ENCODE data around the gene SWSAP1. TPM values are rescaled to one million over a fixed set of nuclear protein-coding genes. Genes with fewer than 3 reads are reported as not detected.

SWSAP1 gene
- total RNA-seq, 1 experiment from 2014 or later, result 3.0 TPM

DNA sequence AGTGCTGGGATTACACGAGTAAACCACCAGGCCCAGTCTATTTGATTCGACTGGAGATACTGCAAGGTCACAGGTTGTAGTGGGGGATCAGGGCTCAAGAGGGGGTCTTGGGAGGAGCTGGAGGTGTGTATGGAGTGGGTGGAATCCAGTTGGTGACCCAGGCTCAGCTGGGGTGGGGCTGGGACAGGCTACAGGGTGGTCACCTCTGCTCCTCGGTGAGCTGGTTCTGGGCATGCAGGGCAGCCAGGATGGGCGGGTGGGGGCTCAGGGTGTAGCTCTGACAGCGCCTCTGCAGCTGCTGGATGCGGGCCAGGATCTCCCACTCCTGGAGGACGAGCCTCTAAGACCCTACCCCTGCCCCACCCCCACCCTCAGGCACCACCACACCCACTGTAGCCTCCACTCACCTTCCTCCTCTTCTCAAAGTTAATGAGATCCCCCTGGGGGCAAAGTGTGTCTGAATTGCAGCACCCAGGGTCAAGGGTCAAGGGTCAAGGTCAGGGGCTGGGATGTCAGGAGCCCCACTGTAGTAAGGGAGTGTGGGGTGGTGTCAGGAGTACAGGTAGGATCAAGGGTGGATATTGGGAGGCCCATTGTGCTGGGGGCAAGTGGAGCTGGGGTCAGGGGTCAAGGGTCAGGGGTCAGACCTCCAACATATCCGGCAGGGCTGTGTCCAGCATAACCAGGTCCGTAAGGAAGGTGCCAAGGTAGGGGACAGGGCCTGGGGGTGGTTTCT, 27.5 kb downstream of the SWSAP1 start:
- no peaks in the 10 kb centered on the region for H3K27me3 Mint-ChIP-seq (ENCODE audit: low read depth)
- H3K9me3 Mint-ChIP-seq, result no peaks in the 10 kb centered on the region
- DNase-seq (ENCODE audit: low spot score) (no peak), ATAC-seq (no peak)
- no peaks in the 10 kb centered on the region for H3K4me1 Mint-ChIP-seq
- POLR2A ChIA-PET, result interaction anchor here (1.1 kb wide), 1 partner anchor 20 kb away, joined by 4 read pairs; no protein-coding TSS in a partner anchor
- CTCF ChIA-PET, result interaction anchor here (1.1 to 2.4 kb wide), 4 partner anchors 11 to 21 kb away, joined by 3 to 10 read pairs (median 6); no protein-coding TSS in a partner anchor
- H3K36me3 Mint-ChIP-seq, result peaks cover 40% of the 10 kb centered on the region
- TF ChIP-seq SMAD4 (CRISPR knock-in tag; IDR thresholded peaks at IDR 0.05), result no peak
- TF ChIP-seq ESRRA (CRISPR knock-in tag; IDR thresholded peaks at IDR 0.05; ENCODE audit: borderline replicate concordance), result no peak
- TF ChIP-seq EMX1 (CRISPR knock-in tag; IDR thresholded peaks at IDR 0.05), result no peak
- no peak for TF ChIP-seq HMGA2 (CRISPR knock-in tag; IDR thresholded peaks at IDR 0.05)
- TF ChIP-seq SMAD3 (CRISPR knock-in tag; IDR thresholded peaks at IDR 0.05; ENCODE audit: borderline replicate concordance), result no peak
- TF ChIP-seq, protein P1, sequence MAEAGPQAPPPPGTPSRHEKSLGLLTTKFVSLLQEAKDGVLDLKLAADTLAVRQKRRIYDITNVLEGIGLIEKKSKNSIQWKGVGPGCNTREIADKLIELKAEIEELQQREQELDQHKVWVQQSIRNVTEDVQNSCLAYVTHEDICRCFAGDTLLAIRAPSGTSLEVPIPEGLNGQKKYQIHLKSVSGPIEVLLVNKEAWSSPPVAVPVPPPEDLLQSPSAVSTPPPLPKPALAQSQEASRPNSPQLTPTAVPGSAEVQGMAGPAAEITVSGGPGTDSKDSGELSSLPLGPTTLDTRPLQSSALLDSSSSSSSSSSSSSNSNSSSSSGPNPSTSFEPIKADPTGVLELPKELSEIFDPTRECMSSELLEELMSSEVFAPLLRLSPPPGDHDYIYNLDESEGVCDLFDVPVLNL (CRISPR knock-in tag; IDR thresholded peaks at IDR 0.05; ENCODE audit: borderline replicate concordance, low read depth), result no peak
- no peak for TF ChIP-seq JUN (CRISPR knock-in tag; IDR thresholded peaks at IDR 0.05)
- TF ChIP-seq, protein P2, sequence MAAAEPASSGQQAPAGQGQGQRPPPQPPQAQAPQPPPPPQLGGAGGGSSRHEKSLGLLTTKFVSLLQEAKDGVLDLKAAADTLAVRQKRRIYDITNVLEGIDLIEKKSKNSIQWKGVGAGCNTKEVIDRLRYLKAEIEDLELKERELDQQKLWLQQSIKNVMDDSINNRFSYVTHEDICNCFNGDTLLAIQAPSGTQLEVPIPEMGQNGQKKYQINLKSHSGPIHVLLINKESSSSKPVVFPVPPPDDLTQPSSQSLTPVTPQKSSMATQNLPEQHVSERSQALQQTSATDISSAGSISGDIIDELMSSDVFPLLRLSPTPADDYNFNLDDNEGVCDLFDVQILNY (CRISPR knock-in tag; IDR thresholded peaks at IDR 0.05), result no peak
- TF ChIP-seq GABPB1 (CRISPR knock-in tag; IDR thresholded peaks at IDR 0.05), result no peak
- no peak for TF ChIP-seq NR2C2 (CRISPR knock-in tag; IDR thresholded peaks at IDR 0.05)
- no peak for TF ChIP-seq ZNF396 (CRISPR knock-in tag; IDR thresholded peaks at IDR 0.05; ENCODE audit: borderline replicate concordance)
- TF ChIP-seq, protein P3, sequence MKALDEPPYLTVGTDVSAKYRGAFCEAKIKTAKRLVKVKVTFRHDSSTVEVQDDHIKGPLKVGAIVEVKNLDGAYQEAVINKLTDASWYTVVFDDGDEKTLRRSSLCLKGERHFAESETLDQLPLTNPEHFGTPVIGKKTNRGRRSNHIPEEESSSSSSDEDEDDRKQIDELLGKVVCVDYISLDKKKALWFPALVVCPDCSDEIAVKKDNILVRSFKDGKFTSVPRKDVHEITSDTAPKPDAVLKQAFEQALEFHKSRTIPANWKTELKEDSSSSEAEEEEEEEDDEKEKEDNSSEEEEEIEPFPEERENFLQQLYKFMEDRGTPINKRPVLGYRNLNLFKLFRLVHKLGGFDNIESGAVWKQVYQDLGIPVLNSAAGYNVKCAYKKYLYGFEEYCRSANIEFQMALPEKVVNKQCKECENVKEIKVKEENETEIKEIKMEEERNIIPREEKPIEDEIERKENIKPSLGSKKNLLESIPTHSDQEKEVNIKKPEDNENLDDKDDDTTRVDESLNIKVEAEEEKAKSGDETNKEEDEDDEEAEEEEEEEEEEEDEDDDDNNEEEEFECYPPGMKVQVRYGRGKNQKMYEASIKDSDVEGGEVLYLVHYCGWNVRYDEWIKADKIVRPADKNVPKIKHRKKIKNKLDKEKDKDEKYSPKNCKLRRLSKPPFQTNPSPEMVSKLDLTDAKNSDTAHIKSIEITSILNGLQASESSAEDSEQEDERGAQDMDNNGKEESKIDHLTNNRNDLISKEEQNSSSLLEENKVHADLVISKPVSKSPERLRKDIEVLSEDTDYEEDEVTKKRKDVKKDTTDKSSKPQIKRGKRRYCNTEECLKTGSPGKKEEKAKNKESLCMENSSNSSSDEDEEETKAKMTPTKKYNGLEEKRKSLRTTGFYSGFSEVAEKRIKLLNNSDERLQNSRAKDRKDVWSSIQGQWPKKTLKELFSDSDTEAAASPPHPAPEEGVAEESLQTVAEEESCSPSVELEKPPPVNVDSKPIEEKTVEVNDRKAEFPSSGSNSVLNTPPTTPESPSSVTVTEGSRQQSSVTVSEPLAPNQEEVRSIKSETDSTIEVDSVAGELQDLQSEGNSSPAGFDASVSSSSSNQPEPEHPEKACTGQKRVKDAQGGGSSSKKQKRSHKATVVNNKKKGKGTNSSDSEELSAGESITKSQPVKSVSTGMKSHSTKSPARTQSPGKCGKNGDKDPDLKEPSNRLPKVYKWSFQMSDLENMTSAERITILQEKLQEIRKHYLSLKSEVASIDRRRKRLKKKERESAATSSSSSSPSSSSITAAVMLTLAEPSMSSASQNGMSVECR (CRISPR knock-in tag; IDR thresholded peaks at IDR 0.05; ENCODE audit: borderline replicate concordance), result no peak
- H3K27ac Mint-ChIP-seq, result no peak overlapping the region
- H3K4me3 Mint-ChIP-seq, result no peak overlapping the region

DNA sequence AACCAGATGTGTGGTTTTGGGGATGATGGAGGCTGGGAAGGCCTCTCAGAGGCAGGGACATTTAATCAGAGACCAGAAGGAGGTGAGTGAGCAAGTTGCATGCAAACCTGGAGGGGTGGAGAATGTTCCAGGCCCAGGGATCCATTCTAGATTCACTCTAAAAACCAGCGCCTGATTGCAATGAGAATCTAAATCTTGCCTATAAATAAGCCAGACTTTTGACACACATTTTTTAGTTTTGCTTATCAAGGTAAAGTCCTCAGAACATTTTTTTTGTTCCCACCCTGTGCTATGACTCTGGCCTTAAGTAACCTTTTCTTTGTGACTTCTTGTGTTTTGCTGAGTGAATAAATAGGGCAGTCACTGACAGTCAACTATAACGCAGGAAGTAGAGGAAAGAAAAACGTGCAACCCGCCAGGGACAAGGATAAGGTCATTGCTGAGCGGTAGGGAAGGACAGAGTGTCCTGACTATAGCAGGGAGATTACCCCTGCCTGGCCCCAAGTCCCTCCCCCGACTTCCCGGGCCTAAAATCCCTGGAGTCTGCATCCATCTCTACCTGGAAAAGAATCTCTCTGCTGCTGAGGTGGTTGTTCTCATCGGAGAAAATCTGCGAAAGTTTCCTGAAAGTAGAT, 30.2 kb downstream of the SWSAP1 start:
- Mint-ChIP-seq H3K9me3 (no peaks in the 10 kb centered on the region), H3K4me3 (no peak overlapping the region), H3K27me3 (ENCODE audit: low read depth) (no peaks in the 10 kb centered on the region), H3K27ac (no peak overlapping the region), H3K36me3 (peaks cover 36% of the 10 kb centered on the region), H3K4me1 (no peaks in the 10 kb centered on the region)
- CTCF ChIA-PET, result interaction anchor here (1.5 to 3.3 kb wide), 4 partner anchors 14 to 30 kb away, joined by 4 to 66 read pairs (median 23); partner anchors contain the start of genes EPOR, ODAD3 and PRKCSH
- POLR2A ChIA-PET, result no interaction called here
- no peak for DNase-seq (ENCODE audit: low spot score)
- ATAC-seq, result no peak
- no peak for TF ChIP-seq PRRX2 (CRISPR knock-in tag; IDR thresholded peaks at IDR 0.05)
- TF ChIP-seq SOX15 (CRISPR knock-in tag; IDR thresholded peaks at IDR 0.05), result no peak
- no peak for TF ChIP-seq ZNF138 (CRISPR knock-in tag; conservative IDR thresholded peaks at IDR 0.05)
- TF ChIP-seq, protein P4, sequence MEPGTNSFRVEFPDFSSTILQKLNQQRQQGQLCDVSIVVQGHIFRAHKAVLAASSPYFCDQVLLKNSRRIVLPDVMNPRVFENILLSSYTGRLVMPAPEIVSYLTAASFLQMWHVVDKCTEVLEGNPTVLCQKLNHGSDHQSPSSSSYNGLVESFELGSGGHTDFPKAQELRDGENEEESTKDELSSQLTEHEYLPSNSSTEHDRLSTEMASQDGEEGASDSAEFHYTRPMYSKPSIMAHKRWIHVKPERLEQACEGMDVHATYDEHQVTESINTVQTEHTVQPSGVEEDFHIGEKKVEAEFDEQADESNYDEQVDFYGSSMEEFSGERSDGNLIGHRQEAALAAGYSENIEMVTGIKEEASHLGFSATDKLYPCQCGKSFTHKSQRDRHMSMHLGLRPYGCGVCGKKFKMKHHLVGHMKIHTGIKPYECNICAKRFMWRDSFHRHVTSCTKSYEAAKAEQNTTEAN (CRISPR knock-in tag; IDR thresholded peaks at IDR 0.05), result no peak
- TF ChIP-seq, protein P5, sequence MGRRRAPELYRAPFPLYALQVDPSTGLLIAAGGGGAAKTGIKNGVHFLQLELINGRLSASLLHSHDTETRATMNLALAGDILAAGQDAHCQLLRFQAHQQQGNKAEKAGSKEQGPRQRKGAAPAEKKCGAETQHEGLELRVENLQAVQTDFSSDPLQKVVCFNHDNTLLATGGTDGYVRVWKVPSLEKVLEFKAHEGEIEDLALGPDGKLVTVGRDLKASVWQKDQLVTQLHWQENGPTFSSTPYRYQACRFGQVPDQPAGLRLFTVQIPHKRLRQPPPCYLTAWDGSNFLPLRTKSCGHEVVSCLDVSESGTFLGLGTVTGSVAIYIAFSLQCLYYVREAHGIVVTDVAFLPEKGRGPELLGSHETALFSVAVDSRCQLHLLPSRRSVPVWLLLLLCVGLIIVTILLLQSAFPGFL (CRISPR knock-in tag; IDR thresholded peaks at IDR 0.05; ENCODE audit: borderline replicate concordance), result no peak
- TF ChIP-seq TEAD4 (CRISPR knock-in tag; IDR thresholded peaks at IDR 0.05), result no peak
- TF ChIP-seq GTF2I (CRISPR knock-in tag; conservative IDR thresholded peaks at IDR 0.05), result no peak
- no peak for TF ChIP-seq FOXP1 (CRISPR knock-in tag; IDR thresholded peaks at IDR 0.05; ENCODE audit: borderline replicate concordance)
- no peak for TF ChIP-seq ZNF416 (CRISPR knock-in tag; IDR thresholded peaks at IDR 0.05)
- TF ChIP-seq, protein P6, sequence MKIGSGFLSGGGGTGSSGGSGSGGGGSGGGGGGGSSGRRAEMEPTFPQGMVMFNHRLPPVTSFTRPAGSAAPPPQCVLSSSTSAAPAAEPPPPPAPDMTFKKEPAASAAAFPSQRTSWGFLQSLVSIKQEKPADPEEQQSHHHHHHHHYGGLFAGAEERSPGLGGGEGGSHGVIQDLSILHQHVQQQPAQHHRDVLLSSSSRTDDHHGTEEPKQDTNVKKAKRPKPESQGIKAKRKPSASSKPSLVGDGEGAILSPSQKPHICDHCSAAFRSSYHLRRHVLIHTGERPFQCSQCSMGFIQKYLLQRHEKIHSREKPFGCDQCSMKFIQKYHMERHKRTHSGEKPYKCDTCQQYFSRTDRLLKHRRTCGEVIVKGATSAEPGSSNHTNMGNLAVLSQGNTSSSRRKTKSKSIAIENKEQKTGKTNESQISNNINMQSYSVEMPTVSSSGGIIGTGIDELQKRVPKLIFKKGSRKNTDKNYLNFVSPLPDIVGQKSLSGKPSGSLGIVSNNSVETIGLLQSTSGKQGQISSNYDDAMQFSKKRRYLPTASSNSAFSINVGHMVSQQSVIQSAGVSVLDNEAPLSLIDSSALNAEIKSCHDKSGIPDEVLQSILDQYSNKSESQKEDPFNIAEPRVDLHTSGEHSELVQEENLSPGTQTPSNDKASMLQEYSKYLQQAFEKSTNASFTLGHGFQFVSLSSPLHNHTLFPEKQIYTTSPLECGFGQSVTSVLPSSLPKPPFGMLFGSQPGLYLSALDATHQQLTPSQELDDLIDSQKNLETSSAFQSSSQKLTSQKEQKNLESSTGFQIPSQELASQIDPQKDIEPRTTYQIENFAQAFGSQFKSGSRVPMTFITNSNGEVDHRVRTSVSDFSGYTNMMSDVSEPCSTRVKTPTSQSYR (CRISPR knock-in tag; IDR thresholded peaks at IDR 0.05), result no peak
- TF ChIP-seq ZNF121 (CRISPR knock-in tag; IDR thresholded peaks at IDR 0.05), result no peak

Measured in WTC11 (cell line).